ENCODE data around the gene ATP5IF1. TPM values are rescaled to one million over a fixed set of nuclear protein-coding genes. Genes with fewer than 3 reads are reported as not detected.
A peak's percentile ranks its signal among the peaks of the same experiment; 100 is the strongest.

ATP5IF1 gene
- total and polyA plus RNA-seq, 2 of the 8 experiments (the other 6 are each of a cell fraction or from before 2014, with no cell fraction given), result 198 to 242 TPM

DNA sequence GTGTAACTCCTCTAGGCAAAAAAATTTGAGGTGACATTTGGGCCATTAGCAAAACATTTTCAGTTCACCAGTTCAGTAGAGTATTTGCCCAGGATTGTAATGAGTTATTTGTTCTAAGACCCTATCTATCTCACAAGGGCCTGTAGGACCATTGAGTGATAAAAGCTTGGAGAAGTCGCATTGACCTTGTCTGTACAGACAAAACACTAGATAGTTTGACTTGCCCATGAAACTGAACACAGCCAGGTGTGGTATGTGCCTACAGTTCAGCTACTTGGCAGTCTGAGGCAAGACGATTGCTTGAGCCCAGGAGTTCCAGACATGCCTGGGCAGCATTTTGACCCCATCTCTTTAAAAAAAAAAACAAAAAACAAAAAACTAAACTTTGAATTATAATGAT is 3.1 kb downstream of the ATP5IF1 start:
- no peaks in the 10 kb centered on the region for H4K20me1 ChIP-seq (replicated peaks in 1 of 2; ENCODE audit: control insufficient read depth in 1 of 2, insufficient read depth in 2 of 2, low read length in 2 of 2)
- POLR2A ChIA-PET (ENCODE audit: partially characterized antibody), result interaction anchor here (0.6 to 9.1 kb wide), 5 partner anchors 10 to 1368 kb away, joined by 3 to 116 read pairs (median 6); partner anchors contain the start of genes RCC1 and SESN2
- 0 out of 2 replicates have a peak overlapping the region, but pooled peaks have one; percentile 17 for H2BK12ac ChIP-seq (ENCODE audit: low read depth, low read length)
- H4K8ac ChIP-seq (ENCODE audit: extremely low read depth, insufficient read depth, low read length), result no peak overlapping the region
- no peak overlapping the region for H2BK5ac ChIP-seq (ENCODE audit: low read depth, low read length)
- H3K9ac ChIP-seq (replicated peaks in 1 of 4; ENCODE audit: extremely low read depth in 1 of 4, low read depth in 3 of 4, low read length in 3 of 4), result no peak overlapping the region
- H2BK20ac ChIP-seq (ENCODE audit: low read length), result no peak overlapping the region
- peaks cover 7% of the 10 kb centered on the region; the same call in 1 of the 2 replicates for H3K23me2 ChIP-seq (ENCODE audit: low read depth, low read length)
- no peak for FAIRE-seq
- H2BK15ac ChIP-seq (ENCODE audit: low read length), result no peak overlapping the region
- H3K27ac ChIP-seq (ENCODE audit: low read depth, low read length), result no peak overlapping the region
- no peak overlapping the region for H4K5ac ChIP-seq (ENCODE audit: insufficient read length, low read depth, low read length)
- peaks cover 2 to 10% (median 8%) of the 10 kb centered on the region in 4 experiments; a peak in 5 of 8 replicates for H3K36me3 ChIP-seq (ENCODE audit: control insufficient read depth in 2 of 4, insufficient read depth in 4 of 4, low read length in 3 of 4)
- H4K91ac ChIP-seq (replicated peaks; ENCODE audit: insufficient read length, low read length), result no peak overlapping the region
- H2AFZ ChIP-seq (ENCODE audit: low read length), result no peak overlapping the region
- no peak overlapping the region for H3K4me3 ChIP-seq (ENCODE audit: extremely low read depth in 1 of 4, insufficient read depth in 2 of 4, low read depth in 3 of 4, low read length in 4 of 4)
- TF ChIP-seq ATF2 (IDR thresholded peaks at IDR 0.05; ENCODE audit: low read length) (no peak), POLR2AphosphoS5 (IDR thresholded peaks at IDR 0.05; ENCODE audit: low read depth, low read length) (peak; percentile 25; the same call in 1 of the 2 replicates), POLR2A (IDR thresholded peaks at IDR 0.05; ENCODE audit: control extremely low read depth in 1 of 2, low read depth in 2 of 2, low read length in 2 of 2) (peak in 1 of 2 experiments; percentile 17; a peak in 1 of 3 replicates)
- no peak for DNase-seq (ENCODE audit: low read depth in 1 of 2, low spot score in 2 of 2)
- no peaks in the 10 kb centered on the region for H3K9me3 ChIP-seq (ENCODE audit: insufficient read depth in 2 of 2, low read depth in 1 of 2, low read length in 1 of 2)
- CTCF ChIA-PET (ENCODE audit: partially characterized antibody), result interaction anchor here (4.0 kb wide), 1 partner anchor 10 kb away, joined by 21 read pairs; no protein-coding TSS in a partner anchor
- no peak overlapping the region for H2BK120ac ChIP-seq (replicated peaks; ENCODE audit: low read depth, low read length)
- peaks cover 12% of the 10 kb centered on the region for H3K79me1 ChIP-seq (ENCODE audit: low read depth, low read length)
- H3K23ac ChIP-seq (ENCODE audit: insufficient read length), result no peak overlapping the region
- 80% methylated on average over 2 of the region's 2 CpGs; no CpG with 5 or more reads in 1 of the 2 experiments for WGBS, 2 experiments (ENCODE audit: extremely low coverage in 1 of 2, insufficient coverage in 1 of 2, insufficient read length in 1 of 2, insufficient replicate concordance in 2 of 2, low coverage in 1 of 2, low lambda C conversion rate in 2 of 2, missing lambda C conversion rate in 1 of 2)
- no peak overlapping the region; the same call in 1 of the 2 replicates for H2AK5ac ChIP-seq (ENCODE audit: low read depth, low read length)
- no peak overlapping the region for H3K14ac ChIP-seq (ENCODE audit: insufficient read length)
- peaks cover 0 to 4% (median 4%) of the 10 kb centered on the region in 4 experiments; a peak in 4 of 7 replicates for H3K4me1 ChIP-seq (replicated peaks in 1 of 4; ENCODE audit: control insufficient read depth in 3 of 4, insufficient read depth in 4 of 4, low read length in 3 of 4)
- no peak overlapping the region for H3K4me2 ChIP-seq (ENCODE audit: insufficient read depth in 1 of 2, low read depth in 2 of 2, low read length in 2 of 2)
- no peaks in the 10 kb centered on the region for H3K27me3 ChIP-seq (replicated peaks in 1 of 4; ENCODE audit: control insufficient read depth in 3 of 4, extremely low read depth in 1 of 4, insufficient read depth in 3 of 4, low read length in 3 of 4)
- peaks cover 5 to 22% of the 10 kb centered on the region in 2 experiments; a peak in 3 of 4 replicates for H3K79me2 ChIP-seq (ENCODE audit: control insufficient read depth in 1 of 2, insufficient read depth in 2 of 2, low read length in 2 of 2)
- H3K4ac ChIP-seq (replicated peaks; ENCODE audit: insufficient read length, low read depth, low read length), result no peak overlapping the region
- no peak overlapping the region for H3K18ac ChIP-seq (ENCODE audit: extremely low read depth, low read length)
- H3K56ac ChIP-seq (replicated peaks; ENCODE audit: insufficient read length, low read depth, low read length), result no peak overlapping the region

All from H1 (cell line).